Keratinocyte (primary cell): ENCODE data around the gene TM9SF3.

Experiments used
- CTCF ChIP-seq, 3 experiments: IDR thresholded peaks in 1 of 3; conservative IDR thresholded peaks in 1 of 3; optimal IDR thresholded peaks in 1 of 3; 2 replicates in 2 of 3; 3 replicates in 1 of 3; pipeline versions ENCODE3 to v1.5.1; 2011; ENCODE audit warnings: low read length in 3 of 3, mild to moderate bottlenecking in 3 of 3, moderate library complexity in 2 of 3, control low read depth in 1 of 3, inconsistent platforms in 1 of 3; ENCODE audit not compliant: insufficient read depth in 2 of 3; ENCODE audit errors: extremely low read depth in 1 of 3
- EZH2 ChIP-seq: IDR thresholded peaks from one replicate; pipeline ENCODE4 v1.6.1; 2012; ENCODE audit warnings: inconsistent platforms, mild to moderate bottlenecking, low read length, moderate library complexity

- TF ChIP-seq CTCF (optimal IDR thresholded peaks at IDR 0.05 in 1 of 3, IDR thresholded peaks at IDR 0.05 in 1 of 3, conservative IDR thresholded peaks at IDR 0.05 in 1 of 3; ENCODE audit: extremely low read depth in 1 of 3, insufficient read depth in 2 of 3, low read length in 3 of 3) (no peak), EZH2 (no peak)
These were observed 9.9 kb upstream of the TM9SF3 start for GRCh38 chr10:96596422-96597407.
